Hepatocyte (in vitro differentiated cells): ENCODE results near the gene ZNF701.

Experiments
- CTCF ChIP-seq: fragments of 200-600 bp; sonication (generic); IDR thresholded peaks from 2 replicates; pipeline ENCODE4 v1.5.1; 2016; ENCODE audit warnings: antibody characterized with exemption, mild to moderate bottlenecking; ENCODE audit not compliant: poor library complexity
- EZH2 ChIP-seq: fragments of 200-600 bp; sonication (generic); IDR thresholded peaks from 2 replicates; pipeline ENCODE4 v1.6.1; 2016; ENCODE audit warnings: antibody characterized with exemption, mild to moderate bottlenecking, borderline replicate concordance
- EZH2phosphoT487 ChIP-seq: fragments of 200-600 bp; sonication (generic); IDR thresholded peaks from one replicate; pipeline ENCODE4 v1.6.1; 2018; ENCODE audit warnings: antibody characterized with exemption, mild to moderate bottlenecking, low read depth, moderate library complexity; ENCODE audit not compliant: unreplicated experiment, severe bottlenecking

- TF ChIP-seq EZH2 (no peak), CTCF (no peak), EZH2phosphoT487 (no peak)
Observed at GRCh38 chr19:52635786-52636570, 65.9 kb downstream of the ZNF701 start.
